Measurements from ENCODE around the gene MMAB.

DNA sequence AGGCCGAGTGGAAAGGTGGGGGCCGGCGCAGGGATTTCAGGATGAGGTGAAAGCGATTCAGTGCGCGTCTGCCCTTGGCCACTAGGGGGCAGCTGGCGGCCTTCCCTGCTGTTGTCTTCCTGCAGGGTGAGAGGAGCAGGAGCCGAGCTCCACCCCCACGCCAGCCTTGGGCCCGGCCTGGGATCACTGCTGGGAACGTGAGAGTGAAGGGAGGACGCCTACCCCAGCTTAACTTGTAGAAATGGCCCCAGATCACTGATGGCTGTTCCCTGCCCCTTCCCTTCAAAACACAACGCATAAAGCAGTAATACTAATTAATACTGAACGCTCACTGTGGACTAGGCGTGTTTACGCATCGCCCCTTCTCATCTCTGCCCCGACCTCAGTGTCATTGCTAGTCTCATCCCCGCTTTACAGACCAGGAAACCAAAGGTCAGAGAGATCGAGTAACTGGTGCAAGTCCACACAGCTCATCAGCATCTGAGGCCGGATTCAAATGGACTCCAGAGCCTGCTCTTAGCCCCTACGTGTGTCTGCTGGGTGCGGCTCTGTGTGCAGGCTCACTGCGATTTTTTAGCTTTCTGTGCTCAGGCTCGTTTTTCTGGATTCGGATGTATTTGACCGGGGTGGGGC lies 24.6 kb upstream of the MMAB start:
- TF ChIP-seq, protein P1, sequence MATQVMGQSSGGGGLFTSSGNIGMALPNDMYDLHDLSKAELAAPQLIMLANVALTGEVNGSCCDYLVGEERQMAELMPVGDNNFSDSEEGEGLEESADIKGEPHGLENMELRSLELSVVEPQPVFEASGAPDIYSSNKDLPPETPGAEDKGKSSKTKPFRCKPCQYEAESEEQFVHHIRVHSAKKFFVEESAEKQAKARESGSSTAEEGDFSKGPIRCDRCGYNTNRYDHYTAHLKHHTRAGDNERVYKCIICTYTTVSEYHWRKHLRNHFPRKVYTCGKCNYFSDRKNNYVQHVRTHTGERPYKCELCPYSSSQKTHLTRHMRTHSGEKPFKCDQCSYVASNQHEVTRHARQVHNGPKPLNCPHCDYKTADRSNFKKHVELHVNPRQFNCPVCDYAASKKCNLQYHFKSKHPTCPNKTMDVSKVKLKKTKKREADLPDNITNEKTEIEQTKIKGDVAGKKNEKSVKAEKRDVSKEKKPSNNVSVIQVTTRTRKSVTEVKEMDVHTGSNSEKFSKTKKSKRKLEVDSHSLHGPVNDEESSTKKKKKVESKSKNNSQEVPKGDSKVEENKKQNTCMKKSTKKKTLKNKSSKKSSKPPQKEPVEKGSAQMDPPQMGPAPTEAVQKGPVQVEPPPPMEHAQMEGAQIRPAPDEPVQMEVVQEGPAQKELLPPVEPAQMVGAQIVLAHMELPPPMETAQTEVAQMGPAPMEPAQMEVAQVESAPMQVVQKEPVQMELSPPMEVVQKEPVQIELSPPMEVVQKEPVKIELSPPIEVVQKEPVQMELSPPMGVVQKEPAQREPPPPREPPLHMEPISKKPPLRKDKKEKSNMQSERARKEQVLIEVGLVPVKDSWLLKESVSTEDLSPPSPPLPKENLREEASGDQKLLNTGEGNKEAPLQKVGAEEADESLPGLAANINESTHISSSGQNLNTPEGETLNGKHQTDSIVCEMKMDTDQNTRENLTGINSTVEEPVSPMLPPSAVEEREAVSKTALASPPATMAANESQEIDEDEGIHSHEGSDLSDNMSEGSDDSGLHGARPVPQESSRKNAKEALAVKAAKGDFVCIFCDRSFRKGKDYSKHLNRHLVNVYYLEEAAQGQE (IDR thresholded peaks at IDR 0.05): no peak
- no peak for TF ChIP-seq JUN (IDR thresholded peaks at IDR 0.05)
- TF ChIP-seq HOXA7 (CRISPR knock-in tag; IDR thresholded peaks at IDR 0.05): no peak
- TF ChIP-seq, protein P2, sequence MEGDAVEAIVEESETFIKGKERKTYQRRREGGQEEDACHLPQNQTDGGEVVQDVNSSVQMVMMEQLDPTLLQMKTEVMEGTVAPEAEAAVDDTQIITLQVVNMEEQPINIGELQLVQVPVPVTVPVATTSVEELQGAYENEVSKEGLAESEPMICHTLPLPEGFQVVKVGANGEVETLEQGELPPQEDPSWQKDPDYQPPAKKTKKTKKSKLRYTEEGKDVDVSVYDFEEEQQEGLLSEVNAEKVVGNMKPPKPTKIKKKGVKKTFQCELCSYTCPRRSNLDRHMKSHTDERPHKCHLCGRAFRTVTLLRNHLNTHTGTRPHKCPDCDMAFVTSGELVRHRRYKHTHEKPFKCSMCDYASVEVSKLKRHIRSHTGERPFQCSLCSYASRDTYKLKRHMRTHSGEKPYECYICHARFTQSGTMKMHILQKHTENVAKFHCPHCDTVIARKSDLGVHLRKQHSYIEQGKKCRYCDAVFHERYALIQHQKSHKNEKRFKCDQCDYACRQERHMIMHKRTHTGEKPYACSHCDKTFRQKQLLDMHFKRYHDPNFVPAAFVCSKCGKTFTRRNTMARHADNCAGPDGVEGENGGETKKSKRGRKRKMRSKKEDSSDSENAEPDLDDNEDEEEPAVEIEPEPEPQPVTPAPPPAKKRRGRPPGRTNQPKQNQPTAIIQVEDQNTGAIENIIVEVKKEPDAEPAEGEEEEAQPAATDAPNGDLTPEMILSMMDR (IDR thresholded peaks at IDR 0.05): peak; percentile 88
- TF ChIP-seq ZFP36 (IDR thresholded peaks at IDR 0.05; ENCODE audit: borderline replicate concordance, partially characterized antibody): no peak
- no peak for TF ChIP-seq HOXB5 (CRISPR knock-in tag; IDR thresholded peaks at IDR 0.05)
- no peak for TF ChIP-seq RCOR1 (IDR thresholded peaks at IDR 0.05; ENCODE audit: low read depth, low read length)
- TF ChIP-seq, protein P3, sequence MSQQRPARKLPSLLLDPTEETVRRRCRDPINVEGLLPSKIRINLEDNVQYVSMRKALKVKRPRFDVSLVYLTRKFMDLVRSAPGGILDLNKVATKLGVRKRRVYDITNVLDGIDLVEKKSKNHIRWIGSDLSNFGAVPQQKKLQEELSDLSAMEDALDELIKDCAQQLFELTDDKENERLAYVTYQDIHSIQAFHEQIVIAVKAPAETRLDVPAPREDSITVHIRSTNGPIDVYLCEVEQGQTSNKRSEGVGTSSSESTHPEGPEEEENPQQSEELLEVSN (IDR thresholded peaks at IDR 0.05; ENCODE audit: borderline replicate concordance, low read depth): no peak
- TF ChIP-seq RNF2 (IDR thresholded peaks at IDR 0.05; ENCODE audit: borderline replicate concordance, low read depth): no peak
- TF ChIP-seq RFX5 (IDR thresholded peaks at IDR 0.05): no peak
- no peak for TF ChIP-seq CEBPB (IDR thresholded peaks at IDR 0.05)
- no peak for TF ChIP-seq MYC (IDR thresholded peaks at IDR 0.05; ENCODE audit: borderline replicate concordance, low read length)
- TF ChIP-seq POLR2A (IDR thresholded peaks at IDR 0.05; ENCODE audit: low read length): no peak
- no peak for TF ChIP-seq ZSCAN20 (CRISPR knock-in tag; IDR thresholded peaks at IDR 0.05)
